ENCODE results near the gene UBTF. TPM values are rescaled to one million over a fixed set of nuclear protein-coding genes. Genes with fewer than 3 reads are reported as not detected.

The UBTF gene
- total RNA-seq, 2 donors from 2014 or later = 48.2 to 55.4 TPM

GRCh38 chr17:44229090-44229489, 9.6 kb upstream of the UBTF start:
- Histone ChIP-seq H3K4me3 (no peak overlapping the region), H3K4me1 (ENCODE audit: control insufficient read depth in 1 of 2, low read depth in 2 of 2) (peaks cover under 1 to 9% of the 10 kb centered on the region in 2 donors), H3K27me3 (replicated peaks; ENCODE audit: insufficient read depth) (no peaks in the 10 kb centered on the region), H3K36me3 (no peaks in the 10 kb centered on the region), H3K9me3 (no peaks in the 10 kb centered on the region), H3K27ac (no peak overlapping the region)
- no peak for ATAC-seq (ENCODE audit: insufficient number of reproducible peaks, low FRiP score, low read depth)
- TF ChIP-seq CTCF (IDR thresholded peaks at IDR 0.05) = no peak
- no peak for DNase-seq (ENCODE audit: low spot score)

- Histone ChIP-seq H3K4me3 (no peak overlapping the region), H3K27me3 (replicated peaks; ENCODE audit: insufficient read depth) (no peaks in the 10 kb centered on the region), H3K4me1 (ENCODE audit: control insufficient read depth in 1 of 2, low read depth in 2 of 2) (peaks cover 15 to 26% of the 10 kb centered on the region in 2 donors), H3K36me3 (no peaks in the 10 kb centered on the region), H3K9me3 (no peaks in the 10 kb centered on the region), H3K27ac (peak overlapping the region; percentile 49 to 96)
- no peak for ATAC-seq (ENCODE audit: insufficient number of reproducible peaks, low FRiP score, low read depth)
- TF ChIP-seq CTCF (IDR thresholded peaks at IDR 0.05) = no peak
- DNase-seq (ENCODE audit: low spot score) = no peak
Measured at GRCh38 chr17:44223541-44224071, 4.1 kb upstream of the UBTF start.

- DNase-seq (ENCODE audit: low spot score) = no peak
- Histone ChIP-seq H3K27me3 (replicated peaks; ENCODE audit: insufficient read depth) (no peaks in the 10 kb centered on the region), H3K36me3 (no peaks in the 10 kb centered on the region), H3K9me3 (no peaks in the 10 kb centered on the region), H3K27ac (peak overlapping the region; percentile 95 to 96), H3K4me3 (peak overlapping the region; percentile 89), H3K4me1 (ENCODE audit: control insufficient read depth in 1 of 2, low read depth in 2 of 2) (peaks cover 24 to 35% of the 10 kb centered on the region in 2 donors)
- TF ChIP-seq CTCF (IDR thresholded peaks at IDR 0.05) = peak; percentile 7
- ATAC-seq (ENCODE audit: insufficient number of reproducible peaks, low FRiP score, low read depth) = no peak
Measured at GRCh38 chr17:44222112-44222869, 2.8 kb upstream of the UBTF start.

- H3K4me3 ChIP-seq = peak overlapping the region; percentile 89
- ATAC-seq (ENCODE audit: insufficient number of reproducible peaks, low FRiP score, low read depth) (no peak), DNase-seq (ENCODE audit: low spot score) (no peak)
- H3K4me1 ChIP-seq (ENCODE audit: control insufficient read depth in 1 of 2, low read depth in 2 of 2) = peaks cover 26 to 40% of the 10 kb centered on the region in 2 donors
- H3K27me3 ChIP-seq (replicated peaks; ENCODE audit: insufficient read depth) = no peaks in the 10 kb centered on the region
- no peak for TF ChIP-seq CTCF (IDR thresholded peaks at IDR 0.05)
- H3K27ac ChIP-seq = peak overlapping the region; percentile 95 to 96
- H3K9me3 ChIP-seq = no peaks in the 10 kb centered on the region
- no peaks in the 10 kb centered on the region for H3K36me3 ChIP-seq
Measured at GRCh38 chr17:44221862-44222111, 2.3 kb upstream of the UBTF start.

- no peak for TF ChIP-seq CTCF (IDR thresholded peaks at IDR 0.05)
- Histone ChIP-seq H3K36me3 (no peaks in the 10 kb centered on the region), H3K9me3 (no peaks in the 10 kb centered on the region), H3K27ac (peak overlapping the region; percentile 95 to 96), H3K4me3 (peak overlapping the region; percentile 89), H3K27me3 (replicated peaks; ENCODE audit: insufficient read depth) (no peaks in the 10 kb centered on the region), H3K4me1 (ENCODE audit: control insufficient read depth in 1 of 2, low read depth in 2 of 2) (peaks cover 26 to 41% of the 10 kb centered on the region in 2 donors)
- DNase-seq (ENCODE audit: low spot score) (no peak), ATAC-seq (ENCODE audit: insufficient number of reproducible peaks, low FRiP score, low read depth) (no peak)
Measured at GRCh38 chr17:44221084-44221861, 1.8 kb upstream of the UBTF start.
